Measurements from ENCODE around the gene MAPK8IP3.

MAPK8IP3 gene

DNA sequence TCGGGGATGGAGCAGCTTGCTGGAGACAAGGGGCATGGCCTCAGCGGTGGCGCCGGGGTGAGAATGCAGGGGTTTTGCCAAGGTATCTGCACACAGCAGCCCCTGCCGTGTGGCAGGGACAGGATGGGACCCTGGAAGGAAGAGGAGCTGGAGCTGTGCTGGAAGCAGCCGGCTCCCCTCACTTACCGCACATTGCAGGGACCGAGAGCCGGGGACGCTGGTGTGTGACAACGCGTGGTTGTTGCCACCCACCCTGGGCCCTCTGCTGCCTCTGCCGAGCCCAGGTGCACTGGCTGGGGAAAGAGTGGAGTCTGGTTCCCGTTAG lies 79.8 kb downstream of the MAPK8IP3 start:
- Histone ChIP-seq H3K27me3 (ENCODE audit: insufficient read depth, low read length, poor library complexity, severe bottlenecking) (no peaks in the 10 kb centered on the region), H3K4me2 (ENCODE audit: low read depth, low read length, poor library complexity, severe bottlenecking) (peak overlapping the region; percentile 27), H4K20me1 (ENCODE audit: insufficient read depth, low read length, poor library complexity, severe bottlenecking) (peaks cover 4% of the 10 kb centered on the region), H3K9me2 (replicated peaks; ENCODE audit: low read depth, low read length) (no peaks in the 10 kb centered on the region), H3K9me3 (ENCODE audit: insufficient read depth, low read depth, low read length) (no peaks in the 10 kb centered on the region), H2AFZ (ENCODE audit: low read length) (no peak overlapping the region), H3K79me2 (ENCODE audit: insufficient read depth, low read length) (peaks cover 46% of the 10 kb centered on the region), H3K36me3 (ENCODE audit: insufficient read depth, low read length) (no peaks in the 10 kb centered on the region), H3K4me1 (ENCODE audit: insufficient read depth, low read length, poor library complexity, severe bottlenecking) (no peaks in the 10 kb centered on the region), H3K9ac (ENCODE audit: low read depth, low read length, poor library complexity, severe bottlenecking) (no peak overlapping the region), H3K4me3 (ENCODE audit: low read length, poor library complexity, severe bottlenecking) (no peak overlapping the region), H3F3A (ENCODE audit: low read depth) (no peaks in the 10 kb centered on the region)
- TF ChIP-seq EZH2phosphoT487 (IDR thresholded peaks at IDR 0.05; ENCODE audit: borderline replicate concordance) = no peak
- TF ChIP-seq, protein P1, sequence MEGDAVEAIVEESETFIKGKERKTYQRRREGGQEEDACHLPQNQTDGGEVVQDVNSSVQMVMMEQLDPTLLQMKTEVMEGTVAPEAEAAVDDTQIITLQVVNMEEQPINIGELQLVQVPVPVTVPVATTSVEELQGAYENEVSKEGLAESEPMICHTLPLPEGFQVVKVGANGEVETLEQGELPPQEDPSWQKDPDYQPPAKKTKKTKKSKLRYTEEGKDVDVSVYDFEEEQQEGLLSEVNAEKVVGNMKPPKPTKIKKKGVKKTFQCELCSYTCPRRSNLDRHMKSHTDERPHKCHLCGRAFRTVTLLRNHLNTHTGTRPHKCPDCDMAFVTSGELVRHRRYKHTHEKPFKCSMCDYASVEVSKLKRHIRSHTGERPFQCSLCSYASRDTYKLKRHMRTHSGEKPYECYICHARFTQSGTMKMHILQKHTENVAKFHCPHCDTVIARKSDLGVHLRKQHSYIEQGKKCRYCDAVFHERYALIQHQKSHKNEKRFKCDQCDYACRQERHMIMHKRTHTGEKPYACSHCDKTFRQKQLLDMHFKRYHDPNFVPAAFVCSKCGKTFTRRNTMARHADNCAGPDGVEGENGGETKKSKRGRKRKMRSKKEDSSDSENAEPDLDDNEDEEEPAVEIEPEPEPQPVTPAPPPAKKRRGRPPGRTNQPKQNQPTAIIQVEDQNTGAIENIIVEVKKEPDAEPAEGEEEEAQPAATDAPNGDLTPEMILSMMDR (conservative IDR thresholded peaks at IDR 0.05; ENCODE audit: low read length) = no peak

GRCh38 chr16:1786242-1787055 lies 80.5 kb downstream of the MAPK8IP3 start:
- H3K9ac ChIP-seq (ENCODE audit: low read depth, low read length, poor library complexity, severe bottlenecking) = no peak overlapping the region
- H3K36me3 ChIP-seq (ENCODE audit: insufficient read depth, low read length) = no peaks in the 10 kb centered on the region
- TF ChIP-seq, protein P1 (conservative IDR thresholded peaks at IDR 0.05; ENCODE audit: low read length) = no peak
- no peak for TF ChIP-seq EZH2phosphoT487 (IDR thresholded peaks at IDR 0.05; ENCODE audit: borderline replicate concordance)
- H3K4me2 ChIP-seq (ENCODE audit: low read depth, low read length, poor library complexity, severe bottlenecking) = no peak overlapping the region
- H3K9me2 ChIP-seq (replicated peaks; ENCODE audit: low read depth, low read length) = no peaks in the 10 kb centered on the region
- no peaks in the 10 kb centered on the region for H3K9me3 ChIP-seq (ENCODE audit: insufficient read depth, low read depth, low read length)
- H3F3A ChIP-seq (ENCODE audit: low read depth) = no peaks in the 10 kb centered on the region
- no peak overlapping the region for H2AFZ ChIP-seq (ENCODE audit: low read length)
- peaks cover under 1% of the 10 kb centered on the region for H4K20me1 ChIP-seq (ENCODE audit: insufficient read depth, low read length, poor library complexity, severe bottlenecking)
- no peaks in the 10 kb centered on the region for H3K27me3 ChIP-seq (ENCODE audit: insufficient read depth, low read length, poor library complexity, severe bottlenecking)
- H3K4me1 ChIP-seq (ENCODE audit: insufficient read depth, low read length, poor library complexity, severe bottlenecking) = no peaks in the 10 kb centered on the region
- no peak overlapping the region for H3K4me3 ChIP-seq (ENCODE audit: low read length, poor library complexity, severe bottlenecking)
- peaks cover 40% of the 10 kb centered on the region for H3K79me2 ChIP-seq (ENCODE audit: insufficient read depth, low read length)

GRCh38 chr16:1787056-1787321 lies 81.0 kb downstream of the MAPK8IP3 start:
- H2AFZ ChIP-seq (ENCODE audit: low read length) = no peak overlapping the region
- H4K20me1 ChIP-seq (ENCODE audit: insufficient read depth, low read length, poor library complexity, severe bottlenecking) = no peaks in the 10 kb centered on the region
- TF ChIP-seq, protein P1 (conservative IDR thresholded peaks at IDR 0.05; ENCODE audit: low read length) = no peak
- no peak for TF ChIP-seq EZH2phosphoT487 (IDR thresholded peaks at IDR 0.05; ENCODE audit: borderline replicate concordance)
- no peaks in the 10 kb centered on the region for H3K36me3 ChIP-seq (ENCODE audit: insufficient read depth, low read length)
- no peaks in the 10 kb centered on the region for H3K9me3 ChIP-seq (ENCODE audit: insufficient read depth, low read depth, low read length)
- no peaks in the 10 kb centered on the region for H3K9me2 ChIP-seq (replicated peaks; ENCODE audit: low read depth, low read length)
- no peak overlapping the region for H3K9ac ChIP-seq (ENCODE audit: low read depth, low read length, poor library complexity, severe bottlenecking)
- H3K4me1 ChIP-seq (ENCODE audit: insufficient read depth, low read length, poor library complexity, severe bottlenecking) = no peaks in the 10 kb centered on the region
- H3K79me2 ChIP-seq (ENCODE audit: insufficient read depth, low read length) = peaks cover 34% of the 10 kb centered on the region
- H3F3A ChIP-seq (ENCODE audit: low read depth) = no peaks in the 10 kb centered on the region
- no peak overlapping the region for H3K4me3 ChIP-seq (ENCODE audit: low read length, poor library complexity, severe bottlenecking)
- no peaks in the 10 kb centered on the region for H3K27me3 ChIP-seq (ENCODE audit: insufficient read depth, low read length, poor library complexity, severe bottlenecking)
- no peak overlapping the region for H3K4me2 ChIP-seq (ENCODE audit: low read depth, low read length, poor library complexity, severe bottlenecking)

All from Loucy (cell line).